GM12878 (cell line): ENCODE data around the gene AP4E1.

ENCODE experiments used
- BCL11A ChIP-seq: IDR thresholded peaks from 2 replicates; pipeline ENCODE4 v1.6.1; 2011; ENCODE audit warnings: low read depth, low read length
- BMI1 ChIP-seq: fragments of 450-650 bp; IDR thresholded peaks from 2 replicates; pipeline ENCODE4 v1.6.1; 2016; ENCODE audit warnings: mild to moderate bottlenecking, moderate library complexity, borderline replicate concordance
- FOXM1 ChIP-seq: IDR thresholded peaks from 2 replicates; pipeline ENCODE4 v1.6.1; 2012; ENCODE audit warnings: low read depth, mild to moderate bottlenecking, inconsistent platforms, low read length, moderate library complexity
- HDAC6 ChIP-seq: fragments of 200-600 bp; sonication (generic); IDR thresholded peaks from one replicate; pipeline ENCODE4 v1.8.0; 2017; ENCODE audit warnings: antibody characterized with exemption; ENCODE audit not compliant: unreplicated experiment
- JUNB ChIP-seq: IDR thresholded peaks from 2 replicates; pipeline ENCODE4 v1.6.1; 2016; ENCODE audit warnings: antibody characterized with exemption, mild to moderate bottlenecking
- MXI1 ChIP-seq: fragments of 150-350 bp; IDR thresholded peaks from 2 replicates; pipeline ENCODE4 v1.6.1; 2011; ENCODE audit warnings: low read depth, mild to moderate bottlenecking, inconsistent platforms, low read length, improper control_type of control experiment
- MYC ChIP-seq: IDR thresholded peaks from 2 replicates; pipeline ENCODE4 v1.6.1; 2011; ENCODE audit warnings: mild to moderate bottlenecking, low read length, moderate library complexity, inconsistent platforms; ENCODE audit not compliant: insufficient read depth, insufficient replicate concordance, insufficient read length, severe bottlenecking
- RFX5 ChIP-seq: IDR thresholded peaks from 2 replicates; pipeline ENCODE4 v1.6.1; 2011; ENCODE audit warnings: low read depth, low read length, improper control_type of control experiment
- ZNF274 ChIP-seq: IDR thresholded peaks from one replicate; pipeline ENCODE4 v1.8.0; 2011; ENCODE audit not compliant: insufficient read length, insufficient read depth
- TF ChIP-seq, protein P1 (sequence below), 3 experiments: IDR thresholded peaks in 2 of 3; conservative IDR thresholded peaks in 1 of 3; 2 replicates each; pipeline ENCODE4 v1.5.1; 2011; ENCODE audit warnings: low read depth in 3 of 3, low read length in 3 of 3, mild to moderate bottlenecking in 3 of 3, control low read depth in 2 of 3, moderate library complexity in 2 of 3, inconsistent platforms in 1 of 3, mixed read lengths in 1 of 3; ENCODE audit not compliant: control insufficient read depth in 2 of 3, insufficient read depth in 1 of 3; ENCODE audit errors: extremely low read depth in 1 of 3

- TF ChIP-seq, protein P1, sequence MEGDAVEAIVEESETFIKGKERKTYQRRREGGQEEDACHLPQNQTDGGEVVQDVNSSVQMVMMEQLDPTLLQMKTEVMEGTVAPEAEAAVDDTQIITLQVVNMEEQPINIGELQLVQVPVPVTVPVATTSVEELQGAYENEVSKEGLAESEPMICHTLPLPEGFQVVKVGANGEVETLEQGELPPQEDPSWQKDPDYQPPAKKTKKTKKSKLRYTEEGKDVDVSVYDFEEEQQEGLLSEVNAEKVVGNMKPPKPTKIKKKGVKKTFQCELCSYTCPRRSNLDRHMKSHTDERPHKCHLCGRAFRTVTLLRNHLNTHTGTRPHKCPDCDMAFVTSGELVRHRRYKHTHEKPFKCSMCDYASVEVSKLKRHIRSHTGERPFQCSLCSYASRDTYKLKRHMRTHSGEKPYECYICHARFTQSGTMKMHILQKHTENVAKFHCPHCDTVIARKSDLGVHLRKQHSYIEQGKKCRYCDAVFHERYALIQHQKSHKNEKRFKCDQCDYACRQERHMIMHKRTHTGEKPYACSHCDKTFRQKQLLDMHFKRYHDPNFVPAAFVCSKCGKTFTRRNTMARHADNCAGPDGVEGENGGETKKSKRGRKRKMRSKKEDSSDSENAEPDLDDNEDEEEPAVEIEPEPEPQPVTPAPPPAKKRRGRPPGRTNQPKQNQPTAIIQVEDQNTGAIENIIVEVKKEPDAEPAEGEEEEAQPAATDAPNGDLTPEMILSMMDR (IDR thresholded peaks at IDR 0.05 in 2 of 3, conservative IDR thresholded peaks at IDR 0.05 in 1 of 3; ENCODE audit: control insufficient read depth in 2 of 3, extremely low read depth in 1 of 3, insufficient read depth in 1 of 3, low read depth in 3 of 3, low read length in 3 of 3) = no peak
- TF ChIP-seq BCL11A (no peak), MXI1 (no peak), JUNB (no peak), HDAC6 (no peak), FOXM1 (no peak), ZNF274 (no peak), BMI1 (no peak), MYC (no peak), RFX5 (no peak)
These were observed 481 bp downstream of the AP4E1 start for GRCh38 chr15:50909010-50909317.
